ENCODE results near the gene ELFN2. TPM values are rescaled to one million over a fixed set of nuclear protein-coding genes. Genes with fewer than 3 reads are reported as not detected.

The ELFN2 gene
- total and polyA plus RNA-seq, 8 donors, result 0.19 to 2.1 (median 1.1) TPM

DNA sequence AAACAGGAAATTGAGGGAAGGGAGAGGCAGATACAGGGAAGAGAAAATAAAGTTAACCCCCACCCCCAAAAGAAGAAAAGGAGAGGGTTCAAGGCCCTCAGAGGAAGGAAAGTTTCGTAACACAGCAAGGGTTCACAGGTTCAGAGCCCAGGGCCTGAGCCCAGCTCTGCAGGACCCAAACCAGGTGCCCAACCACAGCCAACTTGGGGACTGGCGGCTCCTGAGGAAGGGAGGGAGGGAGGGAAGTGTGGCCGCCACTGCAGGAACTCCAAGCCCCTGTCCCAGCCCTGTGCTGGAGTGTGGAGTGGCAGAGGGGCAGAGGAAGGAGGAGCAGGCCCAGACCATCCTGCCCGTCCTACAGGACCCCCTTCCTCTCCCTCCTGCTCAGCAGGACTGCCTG, 59.2 kb downstream of the ELFN2 start:
- TF ChIP-seq, protein P1, sequence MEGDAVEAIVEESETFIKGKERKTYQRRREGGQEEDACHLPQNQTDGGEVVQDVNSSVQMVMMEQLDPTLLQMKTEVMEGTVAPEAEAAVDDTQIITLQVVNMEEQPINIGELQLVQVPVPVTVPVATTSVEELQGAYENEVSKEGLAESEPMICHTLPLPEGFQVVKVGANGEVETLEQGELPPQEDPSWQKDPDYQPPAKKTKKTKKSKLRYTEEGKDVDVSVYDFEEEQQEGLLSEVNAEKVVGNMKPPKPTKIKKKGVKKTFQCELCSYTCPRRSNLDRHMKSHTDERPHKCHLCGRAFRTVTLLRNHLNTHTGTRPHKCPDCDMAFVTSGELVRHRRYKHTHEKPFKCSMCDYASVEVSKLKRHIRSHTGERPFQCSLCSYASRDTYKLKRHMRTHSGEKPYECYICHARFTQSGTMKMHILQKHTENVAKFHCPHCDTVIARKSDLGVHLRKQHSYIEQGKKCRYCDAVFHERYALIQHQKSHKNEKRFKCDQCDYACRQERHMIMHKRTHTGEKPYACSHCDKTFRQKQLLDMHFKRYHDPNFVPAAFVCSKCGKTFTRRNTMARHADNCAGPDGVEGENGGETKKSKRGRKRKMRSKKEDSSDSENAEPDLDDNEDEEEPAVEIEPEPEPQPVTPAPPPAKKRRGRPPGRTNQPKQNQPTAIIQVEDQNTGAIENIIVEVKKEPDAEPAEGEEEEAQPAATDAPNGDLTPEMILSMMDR (IDR thresholded peaks at IDR 0.05), result no peak
- Histone ChIP-seq H3K9me3 (no peaks in the 10 kb centered on the region), H3K4me3 (no peak overlapping the region), H3K4me1 (no peaks in the 10 kb centered on the region), H3K36me3 (no peaks in the 10 kb centered on the region), H3K27ac (no peak overlapping the region), H3K27me3 (no peaks in the 10 kb centered on the region)
- WGBS, 2 donors, result 81 to 87% methylated on average over 2 to 4 of the region's 4 CpGs
- intact Hi-C loops (cut with DNase I), result no loop called here
- no peak for FAIRE-seq
- no peak for DNase-seq
- ATAC-seq, result no peak

DNA sequence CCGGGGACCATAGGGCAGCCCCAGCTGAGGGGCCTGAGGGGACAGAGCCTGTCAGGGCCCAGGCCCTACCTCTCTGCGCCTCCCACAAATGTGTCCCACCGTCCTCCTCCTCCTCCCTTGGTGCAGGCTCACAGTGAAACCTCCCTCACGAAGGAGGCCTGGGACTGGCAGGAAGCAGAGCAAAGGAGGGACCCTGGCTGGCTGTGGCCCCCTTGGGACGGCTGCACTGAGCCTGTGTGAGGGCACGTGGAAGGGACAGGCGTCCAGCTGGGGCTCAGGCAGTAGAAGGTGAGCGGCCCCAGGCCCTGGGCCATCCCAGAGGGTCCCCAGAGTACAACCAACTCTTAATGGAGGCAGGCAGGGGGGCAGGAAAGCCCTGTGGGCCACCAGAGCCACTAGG, 60.7 kb downstream of the ELFN2 start:
- TF ChIP-seq, protein P1 (IDR thresholded peaks at IDR 0.05), result no peak
- Histone ChIP-seq H3K27me3 (no peaks in the 10 kb centered on the region), H3K36me3 (no peaks in the 10 kb centered on the region), H3K27ac (no peak overlapping the region), H3K4me3 (no peak overlapping the region), H3K4me1 (no peaks in the 10 kb centered on the region), H3K9me3 (no peaks in the 10 kb centered on the region)
- FAIRE-seq (no peak), DNase-seq (no peak), ATAC-seq (no peak)
- 76 to 77% methylated on average over 7 to 8 of the region's 8 CpGs for WGBS, 2 donors
- intact Hi-C loops (cut with DNase I), result no loop called here

DNA sequence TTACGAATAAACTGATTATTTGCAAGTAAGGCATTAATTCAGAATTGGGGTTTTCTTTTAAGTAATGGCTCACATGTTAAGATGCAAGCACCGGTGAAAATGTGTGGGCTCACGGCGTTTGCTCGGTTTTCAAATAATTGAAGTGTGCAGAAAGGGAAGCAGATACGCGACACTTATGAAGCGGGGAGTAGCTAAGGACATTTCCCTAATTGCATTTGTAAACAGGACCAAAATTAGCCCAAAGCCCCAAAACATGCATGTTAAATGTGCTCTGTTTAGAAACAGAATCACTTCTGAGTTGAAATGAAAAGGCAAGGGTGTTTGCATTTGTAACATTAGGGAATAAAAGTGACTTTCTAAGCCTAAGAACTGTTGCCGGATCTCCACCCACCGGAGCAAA, 61.3 kb downstream of the ELFN2 start:
- WGBS, 2 donors, result 84 to 87% methylated on average over 10 of the region's 10 CpGs
- Histone ChIP-seq H3K36me3 (no peaks in the 10 kb centered on the region), H3K9me3 (no peaks in the 10 kb centered on the region), H3K27ac (no peak overlapping the region), H3K4me3 (no peak overlapping the region), H3K27me3 (no peaks in the 10 kb centered on the region), H3K4me1 (no peaks in the 10 kb centered on the region)
- TF ChIP-seq, protein P1 (IDR thresholded peaks at IDR 0.05), result no peak
- intact Hi-C loops (cut with DNase I), result no loop called here
- DNase-seq (no peak), ATAC-seq (no peak), FAIRE-seq (no peak)

DNA sequence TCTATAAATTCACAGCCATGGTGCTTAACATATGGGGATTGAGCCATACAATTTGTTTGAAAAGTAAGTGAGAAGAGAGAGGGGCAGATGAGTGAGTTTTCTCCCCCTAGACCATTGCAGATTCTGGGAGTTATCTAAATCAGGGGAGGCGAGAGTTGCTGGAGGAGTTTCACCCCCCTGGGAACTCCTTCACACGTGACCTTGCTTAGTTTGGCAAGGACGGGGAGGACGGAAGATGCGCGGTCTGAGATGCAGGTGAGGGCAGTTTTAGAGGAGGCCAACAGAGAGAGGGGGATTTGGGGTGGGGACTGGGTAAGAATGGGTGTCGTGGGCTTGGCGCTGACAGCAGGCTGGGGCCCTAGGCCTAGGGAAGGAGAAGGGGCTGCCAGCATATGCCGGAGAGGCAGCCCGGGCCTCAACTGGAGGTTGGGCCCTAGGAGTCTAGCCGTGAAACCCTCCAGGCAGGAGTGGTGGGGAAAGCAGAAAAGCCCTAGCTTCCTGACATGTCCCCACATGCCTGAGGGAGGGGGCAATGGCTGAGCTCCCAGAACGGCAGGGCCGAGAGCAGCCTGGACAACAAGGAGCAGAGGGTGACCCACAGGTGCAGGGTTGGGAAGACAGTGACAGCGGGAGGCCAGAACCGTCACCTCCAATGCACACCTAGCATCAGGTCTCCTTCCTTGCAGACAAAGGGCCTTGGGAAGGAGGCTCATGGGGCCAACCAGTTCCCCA, 63.9 kb downstream of the ELFN2 start:
- FAIRE-seq (no peak), ATAC-seq (no peak), DNase-seq (no peak)
- Histone ChIP-seq H3K27ac (no peak overlapping the region), H3K4me1 (no peaks in the 10 kb centered on the region), H3K9me3 (no peaks in the 10 kb centered on the region), H3K36me3 (no peaks in the 10 kb centered on the region), H3K27me3 (no peaks in the 10 kb centered on the region), H3K4me3 (no peak overlapping the region)
- intact Hi-C loops (cut with DNase I), result no loop called here
- 80 to 82% methylated on average over 15 of the region's 15 CpGs for WGBS, 2 donors
- TF ChIP-seq, protein P1 (IDR thresholded peaks at IDR 0.05), result no peak

DNA sequence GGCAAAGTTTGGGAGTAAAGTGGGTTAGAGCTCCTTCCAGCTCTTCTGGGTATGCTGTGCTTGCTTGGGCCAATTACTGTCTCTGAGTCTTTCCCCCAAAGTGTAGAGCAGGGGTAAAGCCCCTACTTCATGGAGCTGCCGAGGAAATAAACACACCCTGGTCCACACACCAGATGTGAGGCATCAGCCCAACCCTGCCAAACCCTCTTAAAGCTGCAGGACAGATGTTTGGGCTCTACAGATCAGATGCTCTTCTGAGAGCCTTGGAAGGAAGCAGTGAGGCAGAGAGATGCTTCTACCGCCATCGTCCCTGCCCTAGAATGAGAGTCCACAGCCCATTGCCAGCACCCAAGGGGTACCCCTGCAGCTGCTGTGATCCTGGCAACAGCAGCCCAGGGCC, 64.7 kb downstream of the ELFN2 start:
- no peaks in the 10 kb centered on the region for H3K4me1 ChIP-seq
- no peaks in the 10 kb centered on the region for H3K9me3 ChIP-seq
- no peak overlapping the region for H3K27ac ChIP-seq
- intact Hi-C loops (cut with DNase I), result no loop called here
- 71 to 75% methylated on average over 3 of the region's 3 CpGs for WGBS, 2 donors
- DNase-seq (no peak), ATAC-seq (no peak), FAIRE-seq (no peak)
- TF ChIP-seq, protein P1 (IDR thresholded peaks at IDR 0.05), result no peak
- no peaks in the 10 kb centered on the region for H3K27me3 ChIP-seq
- H3K4me3 ChIP-seq, result no peak overlapping the region
- no peaks in the 10 kb centered on the region for H3K36me3 ChIP-seq

Data from pancreas (tissue), 10 donors.